Mesendoderm (in vitro differentiated cells): Measurements from ENCODE around the gene RPAP3.

Experiments used
- DNase-seq: peaks from one replicate; pipeline ENCODE4 v3.0.0; 2013
- H2AK5ac ChIP-seq: 2 replicates; pipeline ENCODE4 v1.6.1; 2013; ENCODE audit warnings: low read length, inconsistent platforms
- H2BK120ac ChIP-seq: 2 replicates; pipeline ENCODE4 v1.6.1; 2013; ENCODE audit warnings: low read depth, mild to moderate bottlenecking, low read length, moderate library complexity, mixed read lengths
- H2BK15ac ChIP-seq: replicated peaks from 2 replicates; pipeline ENCODE4 v1.6.1; 2013; ENCODE audit warnings: low read depth, mild to moderate bottlenecking, moderate library complexity
- H2BK5ac ChIP-seq: 2 replicates; pipeline ENCODE4 v1.6.1; 2013; ENCODE audit warnings: low read length, inconsistent platforms
- H3K18ac ChIP-seq: 2 replicates; pipeline ENCODE4 v1.6.1; 2013; ENCODE audit warnings: mild to moderate bottlenecking, low read length, mixed read lengths
- H3K23ac ChIP-seq: one replicate; pipeline ENCODE4 v1.6.1; 2013; ENCODE audit warnings: low read length
- H3K27ac ChIP-seq: 2 replicates; pipeline ENCODE4 v1.5.1; 2013; ENCODE audit warnings: low read depth, mild to moderate bottlenecking, inconsistent platforms, low read length, moderate library complexity
- H3K27me3 ChIP-seq: 2 replicates; pipeline ENCODE4 v1.6.1; 2013; ENCODE audit warnings: low read length, control low read depth, mild to moderate bottlenecking, inconsistent platforms; ENCODE audit not compliant: insufficient read depth, poor library complexity
- H3K36me3 ChIP-seq: 2 replicates; pipeline ENCODE4 v1.6.1; 2013; ENCODE audit warnings: low read length, inconsistent platforms; ENCODE audit not compliant: control insufficient read depth, insufficient read depth
- H3K4ac ChIP-seq: one replicate; pipeline ENCODE4 v1.6.1; 2013; ENCODE audit warnings: low read depth, mild to moderate bottlenecking, low read length, moderate library complexity
- H3K4me1 ChIP-seq: 2 replicates; pipeline ENCODE4 v1.6.1; 2013; ENCODE audit warnings: low read depth, low read length, inconsistent platforms; ENCODE audit not compliant: control insufficient read depth
- H3K4me2 ChIP-seq: 2 replicates; pipeline ENCODE4 v1.6.1; 2013; ENCODE audit warnings: low read length
- H3K4me3 ChIP-seq: 2 replicates; pipeline ENCODE4 v1.5.1; 2013; ENCODE audit warnings: mild to moderate bottlenecking, low read length
- H3K56ac ChIP-seq: one replicate; pipeline ENCODE4 v1.6.1; 2013; ENCODE audit warnings: low read length
- H3K79me1 ChIP-seq: 2 replicates; pipeline ENCODE4 v1.6.1; 2013; ENCODE audit warnings: low read length, inconsistent platforms
- H3K79me2 ChIP-seq: 2 replicates; pipeline ENCODE4 v1.6.1; 2013; ENCODE audit warnings: mild to moderate bottlenecking, low read length; ENCODE audit not compliant: control insufficient read depth, insufficient read depth
- H3K9ac ChIP-seq: 2 replicates; pipeline ENCODE4 v1.6.1; 2013; ENCODE audit warnings: low read length, inconsistent platforms
- H4K5ac ChIP-seq: one replicate; pipeline ENCODE4 v1.6.1; 2013; ENCODE audit warnings: low read length
- H4K8ac ChIP-seq: one replicate; pipeline ENCODE4 v1.6.1; 2013; ENCODE audit warnings: low read depth, mild to moderate bottlenecking, control low read depth, low read length, moderate library complexity
- WGBS: extraction: QIAGEN DNeasy Blood & Tissue Kit; methylation state at CpG from one replicate; pipeline ENCODE4 v1.1.7; 2013; ENCODE audit warnings: low lambda C conversion rate, missing lambda C conversion rate; ENCODE audit not compliant: insufficient coverage; ENCODE audit errors: extremely low coverage; 5-methylcytosine and 5-hydroxymethylcytosine counted together

The RPAP3 gene

GRCh38 chr12:47752121-47752520 lies 46.3 kb upstream of the RPAP3 start:
- Histone ChIP-seq H2AK5ac (no peak overlapping the region), H3K56ac (peak overlapping the region; percentile 47), H2BK15ac (no peak overlapping the region), H2BK5ac (peak overlapping the region; percentile 54), H3K27me3 (no peaks in the 10 kb centered on the region), H3K18ac (no peak overlapping the region), H3K79me2 (peaks cover 3% of the 10 kb centered on the region), H3K4me3 (no peak overlapping the region), H3K23ac (no peak overlapping the region), H3K4me2 (no peak overlapping the region), H4K5ac (no peak overlapping the region), H4K8ac (no peak overlapping the region), H3K9ac (no peak overlapping the region), H3K4ac (no peak overlapping the region), H3K36me3 (no peaks in the 10 kb centered on the region), H3K4me1 (peaks cover 38% of the 10 kb centered on the region), H3K27ac (no peak overlapping the region), H2BK120ac (no peak overlapping the region), H3K79me1 (peaks cover 12% of the 10 kb centered on the region)
- DNase-seq: no peak
- no CpG with 5 or more reads among the region's 4 CpGs for WGBS

- no peak overlapping the region for H3K23ac ChIP-seq
- peaks cover 12% of the 10 kb centered on the region for H3K79me1 ChIP-seq
- peaks cover 37% of the 10 kb centered on the region for H3K4me1 ChIP-seq
- no peak overlapping the region for H3K4me2 ChIP-seq
- no peak overlapping the region for H4K8ac ChIP-seq
- no peaks in the 10 kb centered on the region for H3K36me3 ChIP-seq
- no peak overlapping the region for H3K27ac ChIP-seq
- H2BK120ac ChIP-seq: no peak overlapping the region
- H4K5ac ChIP-seq: no peak overlapping the region
- H3K4me3 ChIP-seq: no peak overlapping the region
- no peak overlapping the region for H3K9ac ChIP-seq
- H2AK5ac ChIP-seq: no peak overlapping the region
- no peak overlapping the region for H2BK15ac ChIP-seq
- H3K79me2 ChIP-seq: peaks cover 3% of the 10 kb centered on the region
- peak overlapping the region; percentile 47 for H3K56ac ChIP-seq
- no peak overlapping the region for H2BK5ac ChIP-seq
- WGBS: no CpG with 5 or more reads among the region's 9 CpGs
- H3K27me3 ChIP-seq: no peaks in the 10 kb centered on the region
- DNase-seq: no peak
- H3K4ac ChIP-seq: no peak overlapping the region
- no peak overlapping the region for H3K18ac ChIP-seq
These were observed 45.7 kb upstream of the RPAP3 start for GRCh38 chr12:47751561-47751960.

GRCh38 chr12:47750916-47751470 lies 45.2 kb upstream of the RPAP3 start:
- no peaks in the 10 kb centered on the region for H3K27me3 ChIP-seq
- no peak overlapping the region for H3K27ac ChIP-seq
- H3K18ac ChIP-seq: no peak overlapping the region
- H3K4me1 ChIP-seq: peaks cover 33% of the 10 kb centered on the region
- no peak overlapping the region for H3K56ac ChIP-seq
- no peak overlapping the region for H4K5ac ChIP-seq
- H2BK120ac ChIP-seq: no peak overlapping the region
- peaks cover 2% of the 10 kb centered on the region for H3K79me2 ChIP-seq
- no peak overlapping the region for H2BK5ac ChIP-seq
- no CpG with 5 or more reads among the region's 19 CpGs for WGBS
- no peak overlapping the region for H2AK5ac ChIP-seq
- no peak overlapping the region for H3K4me3 ChIP-seq
- H3K9ac ChIP-seq: no peak overlapping the region
- H3K4me2 ChIP-seq: no peak overlapping the region
- no peak overlapping the region for H3K23ac ChIP-seq
- H3K4ac ChIP-seq: no peak overlapping the region
- no peaks in the 10 kb centered on the region for H3K36me3 ChIP-seq
- H2BK15ac ChIP-seq: no peak overlapping the region
- H3K79me1 ChIP-seq: peaks cover 12% of the 10 kb centered on the region
- no peak overlapping the region for H4K8ac ChIP-seq
- DNase-seq: no peak

GRCh38 chr12:47750229-47750798 lies 44.5 kb upstream of the RPAP3 start:
- Histone ChIP-seq H2BK120ac (no peak overlapping the region), H3K4me3 (no peak overlapping the region), H4K5ac (no peak overlapping the region), H3K4ac (no peak overlapping the region), H3K79me2 (peaks cover 2% of the 10 kb centered on the region), H3K27ac (no peak overlapping the region), H3K9ac (no peak overlapping the region), H2BK5ac (no peak overlapping the region), H2AK5ac (no peak overlapping the region), H3K4me2 (no peak overlapping the region), H3K56ac (no peak overlapping the region), H3K27me3 (no peaks in the 10 kb centered on the region), H3K23ac (no peak overlapping the region), H3K4me1 (peaks cover 26% of the 10 kb centered on the region), H4K8ac (no peak overlapping the region), H3K79me1 (peaks cover 12% of the 10 kb centered on the region), H3K36me3 (no peaks in the 10 kb centered on the region), H3K18ac (no peak overlapping the region), H2BK15ac (no peak overlapping the region)
- WGBS: no CpG with 5 or more reads among the region's 10 CpGs
- DNase-seq: no peak

GRCh38 chr12:47748899-47749298 lies 43.1 kb upstream of the RPAP3 start:
- no peaks in the 10 kb centered on the region for H3K36me3 ChIP-seq
- H3K27ac ChIP-seq: no peak overlapping the region
- no peak overlapping the region for H3K4ac ChIP-seq
- H3K79me2 ChIP-seq: no peaks in the 10 kb centered on the region
- H3K79me1 ChIP-seq: peaks cover 7% of the 10 kb centered on the region
- peaks cover 15% of the 10 kb centered on the region for H3K4me1 ChIP-seq
- H2AK5ac ChIP-seq: no peak overlapping the region
- no peak overlapping the region for H2BK120ac ChIP-seq
- H3K9ac ChIP-seq: no peak overlapping the region
- H3K4me3 ChIP-seq: no peak overlapping the region
- no peak overlapping the region for H2BK5ac ChIP-seq
- H3K18ac ChIP-seq: no peak overlapping the region
- no peak overlapping the region for H3K56ac ChIP-seq
- no peaks in the 10 kb centered on the region for H3K27me3 ChIP-seq
- H4K5ac ChIP-seq: no peak overlapping the region
- no peak overlapping the region for H3K4me2 ChIP-seq
- H3K23ac ChIP-seq: no peak overlapping the region
- H4K8ac ChIP-seq: no peak overlapping the region
- no peak overlapping the region for H2BK15ac ChIP-seq
- WGBS: no CpG with 5 or more reads among the region's 3 CpGs
- no peak for DNase-seq

GRCh38 chr12:47748507-47748828 lies 42.6 kb upstream of the RPAP3 start:
- Histone ChIP-seq H2AK5ac (no peak overlapping the region), H3K23ac (no peak overlapping the region), H3K18ac (no peak overlapping the region), H3K56ac (no peak overlapping the region), H2BK5ac (no peak overlapping the region), H3K79me2 (no peaks in the 10 kb centered on the region), H4K8ac (no peak overlapping the region), H3K79me1 (peaks cover 7% of the 10 kb centered on the region), H3K27me3 (no peaks in the 10 kb centered on the region), H2BK120ac (no peak overlapping the region), H3K4me1 (peaks cover 10% of the 10 kb centered on the region), H3K27ac (no peak overlapping the region), H2BK15ac (no peak overlapping the region), H3K4me2 (no peak overlapping the region), H4K5ac (no peak overlapping the region), H3K9ac (no peak overlapping the region), H3K4ac (no peak overlapping the region), H3K36me3 (no peaks in the 10 kb centered on the region), H3K4me3 (no peak overlapping the region)
- DNase-seq: no peak
- no CpG with 5 or more reads among the region's 1 CpG for WGBS
